Small intestine (tissue), 16 donors: ENCODE data around the gene POLD3. TPM values are rescaled to one million over a fixed set of nuclear protein-coding genes. Genes with fewer than 3 reads are reported as not detected.

Experiments used
- DNase-seq, 2 donors: peaks; one replicate each; pipeline versions ENCODE4 v3.0.0 to v3.0.0-alpha.2; 2013
- FAIRE-seq: peaks from 2 replicates; lab custom pipeline; 2012; peaks lifted over from hg19 to GRCh38; lab: Jason Lieb, UNC
- H3K27ac ChIP-seq, 3 donors: one replicate each; pipeline ENCODE4 v1.5.1; 2013; ENCODE audit warnings: low read length in 2 of 3, mild to moderate bottlenecking in 2 of 3, control low read depth in 1 of 3, inconsistent platforms in 1 of 3, low read depth in 1 of 3, moderate library complexity in 1 of 3
- H3K27me3 ChIP-seq, 3 donors: one replicate each; pipeline ENCODE4 v1.6.1; 2013; ENCODE audit warnings: low read length in 3 of 3, inconsistent platforms in 1 of 3; ENCODE audit not compliant: control insufficient read depth in 3 of 3, insufficient read depth in 3 of 3
- H3K36me3 ChIP-seq, 3 donors: one replicate each; pipeline ENCODE4 v1.6.1; 2013; ENCODE audit warnings: low read length in 3 of 3, inconsistent platforms in 1 of 3, low read depth in 1 of 3, mild to moderate bottlenecking in 1 of 3, moderate library complexity in 1 of 3; ENCODE audit not compliant: control insufficient read depth in 3 of 3, insufficient read depth in 2 of 3
- H3K4me1 ChIP-seq, 3 donors: one replicate each; pipeline ENCODE4 v1.6.1; 2013; ENCODE audit warnings: low read length in 2 of 3, inconsistent platforms in 1 of 3, low read depth in 1 of 3, mild to moderate bottlenecking in 1 of 3, moderate library complexity in 1 of 3; ENCODE audit not compliant: control insufficient read depth in 3 of 3, insufficient read depth in 2 of 3
- H3K4me3 ChIP-seq, 3 donors: one replicate each; pipeline ENCODE4 v1.5.1; 2013; ENCODE audit warnings: low read length in 3 of 3, control low read depth in 1 of 3, inconsistent platforms in 1 of 3, low read depth in 1 of 3, mild to moderate bottlenecking in 1 of 3, moderate library complexity in 1 of 3
- H3K9me3 ChIP-seq, 2 donors: one replicate each; pipeline ENCODE4 v1.6.1; 2013; ENCODE audit warnings: low read depth in 1 of 2, low read length in 1 of 2; ENCODE audit not compliant: control insufficient read depth in 2 of 2, insufficient read depth in 1 of 2
- WGBS, 3 donors: extraction: QIAGEN DNeasy Blood & Tissue Kit; methylation state at CpG; one replicate each; pipeline ENCODE4 v1.1.7; 2013; 5-methylcytosine and 5-hydroxymethylcytosine counted together
- long read RNA-seq, 10 donors: transcript quantifications; one replicate each; lab custom pipeline, GENCODE V29; 2026
- polyA plus RNA-seq, 4 donors: library from polyadenylated mRNA; stranded (reverse) in 3 of 4; unstranded in 1 of 4; fragments of 200-250 nt in 3 of 4; fragments of 120-200 nt in 1 of 4; gene quantifications; one replicate each; pipeline versions ENCODE4 v1.2.1 to v1.2.3, GENCODE V29; 2013
- donor health status: healthy with polysubstance abuse.
- donor health status: control.
- donor health status: control.
- donor health status: Bipolar disorder and iron deficiency.
- donor health status: healthy.

POLD3 gene
- 10 to 100 TPM; 11.1 to 25.9 (median 14.1) TPM for polyA plus RNA-seq
- long read RNA-seq, donor 1, partial matches to known transcripts = 0 of 3 reads
- long read RNA-seq, donor 1, other reads (novel, unspliced or antisense) = 0 of 3 reads
- long read RNA-seq, donor 2, partial matches to known transcripts = 0 of 1 reads
- long read RNA-seq, donor 2, other reads (novel, unspliced or antisense) = 0 of 1 reads
- long read RNA-seq, donor 3, partial matches to known transcripts = 10 of 11 reads
- long read RNA-seq, donor 3, other reads (novel, unspliced or antisense) = 0 of 11 reads
- long read RNA-seq, donor 4 = 0 reads
- long read RNA-seq, donor 5 = 0 reads
- long read RNA-seq, donor 6, partial matches to known transcripts = 0 of 2 reads
- long read RNA-seq, donor 6, other reads (novel, unspliced or antisense) = 0 of 2 reads
- long read RNA-seq, donor 7 = 0 reads
- long read RNA-seq, donor 8, partial matches to known transcripts = 0 of 1 reads
- long read RNA-seq, donor 8, other reads (novel, unspliced or antisense) = 0 of 1 reads
- long read RNA-seq, donor 9 = 0 reads
- long read RNA-seq, donor 10, partial matches to known transcripts = 17 of 20 reads
- long read RNA-seq, donor 10, other reads (novel, unspliced or antisense) = 0 of 20 reads

GRCh38 chr11:74592441-74593362 lies at the start of gene POLD3:
POLD3 (plus strand) TSS chr11:74592582; CDS start chr11:74592659, 77 bp downstream.
- Histone ChIP-seq H3K9me3 (no peaks in the 10 kb centered on the region), H3K36me3 (peaks cover 0 to 7% (median 0%) of the 10 kb centered on the region in 3 donors), H3K27me3 (no peaks in the 10 kb centered on the region), H3K4me3 (peak within 1 kb of the TSS; percentile 64 to 99 (median 91)), H3K27ac (peak within 1 kb of the TSS in 2 of 3 donors; percentile 65 to 85), H3K4me1 (peaks cover 0 to 6% (median 2%) of the 10 kb centered on the region in 3 donors)
- FAIRE-seq = no peak
- 0% methylated on average over 62 to 63 of the region's 63 CpGs for WGBS, 3 donors
- peak; percentile 94 to 97 for DNase-seq

- Histone ChIP-seq H3K27ac (no peak overlapping the region), H3K36me3 (no peaks in the 10 kb centered on the region), H3K4me3 (no peak overlapping the region), H3K9me3 (peaks cover 0 to 35% of the 10 kb centered on the region in 2 donors), H3K27me3 (no peaks in the 10 kb centered on the region), H3K4me1 (peaks cover 0 to 16% (median 0%) of the 10 kb centered on the region in 3 donors)
- WGBS, 3 donors = 74 to 86% (median 80%) methylated on average over 2 of the region's 2 CpGs
- FAIRE-seq (no peak), DNase-seq (no peak)
These were observed 48.4 kb upstream of the POLD3 start for GRCh38 chr11:74543991-74544390.

- FAIRE-seq = no peak
- H3K27ac ChIP-seq = peak overlapping the region in 1 of 3 donors; percentile 27
- 19 to 67% (median 44%) methylated on average over 5 of the region's 5 CpGs for WGBS, 3 donors
These were observed 45.6 kb upstream of the POLD3 start for GRCh38 chr11:74546752-74547151.

GRCh38 chr11:74550991-74551753 lies 41.2 kb upstream of the POLD3 start:
- WGBS, 3 donors = 40 to 66% (median 54%) methylated on average over 4 of the region's 4 CpGs
- peaks cover 0 to 5% of the 10 kb centered on the region in 2 donors for H3K9me3 ChIP-seq
- H3K27ac ChIP-seq = no peak overlapping the region
- no peaks in the 10 kb centered on the region for H3K36me3 ChIP-seq
- DNase-seq (no peak), FAIRE-seq (no peak)
- H3K4me3 ChIP-seq = no peak overlapping the region
- H3K4me1 ChIP-seq = peaks cover 0 to 13% (median 0%) of the 10 kb centered on the region in 3 donors
- no peaks in the 10 kb centered on the region for H3K27me3 ChIP-seq

More at GRCh38 chr11:74546752-74547151, 45.6 kb upstream of the POLD3 start:
- Histone ChIP-seq H3K27me3 (no peaks in the 10 kb centered on the region), H3K4me3 (no peak overlapping the region), H3K9me3 (peaks cover 0 to 29% of the 10 kb centered on the region in 2 donors), H3K4me1 (peaks cover 0 to 16% (median 0%) of the 10 kb centered on the region in 3 donors), H3K36me3 (no peaks in the 10 kb centered on the region)
- peak; percentile 85 to 86 for DNase-seq

GRCh38 chr11:74551754-74552145 lies 40.6 kb upstream of the POLD3 start:
- H3K27ac ChIP-seq = no peak overlapping the region
- H3K9me3 ChIP-seq = peaks cover 0 to 5% of the 10 kb centered on the region in 2 donors
- H3K36me3 ChIP-seq = no peaks in the 10 kb centered on the region
- FAIRE-seq (no peak), DNase-seq (no peak)
- H3K4me3 ChIP-seq = no peak overlapping the region
- peaks cover 0 to 8% (median 0%) of the 10 kb centered on the region in 3 donors for H3K4me1 ChIP-seq
- no peaks in the 10 kb centered on the region for H3K27me3 ChIP-seq

- Histone ChIP-seq H3K9me3 (peaks cover 0 to 20% of the 10 kb centered on the region in 2 donors), H3K27me3 (no peaks in the 10 kb centered on the region), H3K4me3 (no peak overlapping the region), H3K4me1 (peaks cover 0 to 3% (median 0%) of the 10 kb centered on the region in 3 donors), H3K27ac (no peak overlapping the region), H3K36me3 (no peaks in the 10 kb centered on the region)
- DNase-seq (no peak), FAIRE-seq (no peak)
- 94 to 99% (median 95%) methylated on average over 3 of the region's 3 CpGs for WGBS, 3 donors
These were observed 34.9 kb upstream of the POLD3 start for GRCh38 chr11:74557526-74557925.

- peak overlapping the region in 2 of 3 donors; percentile 1 to 28 for H3K27ac ChIP-seq
- no peaks in the 10 kb centered on the region for H3K27me3 ChIP-seq
- H3K36me3 ChIP-seq = no peaks in the 10 kb centered on the region
- H3K4me1 ChIP-seq = peaks cover 0 to 3% (median 0%) of the 10 kb centered on the region in 3 donors
- peak in 1 of 2 donors; percentile 52 for DNase-seq
- WGBS, 3 donors = 67 to 70% (median 67%) methylated on average over 7 of the region's 7 CpGs
- no peak overlapping the region for H3K4me3 ChIP-seq
- peaks cover 0 to 15% of the 10 kb centered on the region in 2 donors for H3K9me3 ChIP-seq
- FAIRE-seq = no peak
These were observed 33.1 kb upstream of the POLD3 start for GRCh38 chr11:74559110-74559933.
